Activated CD8-positive, alpha-beta memory T cell treated with anti-CD3 and anti-CD28 coated beads, Interleukin-2, amount 50 U/mL, for 1 hour (primary cell): ENCODE data around the gene RNASE8.

Experiments
- DNase-seq: peaks from one replicate; pipeline ENCODE4 v3.0.0-alpha.2; 2020; ENCODE audit errors: extremely low read depth

RNASE8 gene

DNA sequence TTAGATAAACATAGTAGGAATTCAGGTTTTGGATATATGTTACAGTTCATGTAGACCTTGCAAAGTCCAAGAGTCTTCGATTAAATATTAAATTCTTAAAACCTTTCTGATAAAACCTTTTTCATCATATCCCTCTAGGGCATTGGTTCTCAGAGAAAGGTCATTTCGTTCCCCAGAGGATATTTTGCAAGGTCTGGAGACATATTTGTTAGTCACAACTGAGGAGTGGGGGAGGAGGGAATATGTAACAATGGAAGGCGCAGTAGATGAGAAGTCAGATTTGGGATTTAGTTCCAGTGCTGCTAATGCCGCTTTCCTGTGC, 48.5 kb downstream of the RNASE8 start:
- DNase-seq: no peak

DNA sequence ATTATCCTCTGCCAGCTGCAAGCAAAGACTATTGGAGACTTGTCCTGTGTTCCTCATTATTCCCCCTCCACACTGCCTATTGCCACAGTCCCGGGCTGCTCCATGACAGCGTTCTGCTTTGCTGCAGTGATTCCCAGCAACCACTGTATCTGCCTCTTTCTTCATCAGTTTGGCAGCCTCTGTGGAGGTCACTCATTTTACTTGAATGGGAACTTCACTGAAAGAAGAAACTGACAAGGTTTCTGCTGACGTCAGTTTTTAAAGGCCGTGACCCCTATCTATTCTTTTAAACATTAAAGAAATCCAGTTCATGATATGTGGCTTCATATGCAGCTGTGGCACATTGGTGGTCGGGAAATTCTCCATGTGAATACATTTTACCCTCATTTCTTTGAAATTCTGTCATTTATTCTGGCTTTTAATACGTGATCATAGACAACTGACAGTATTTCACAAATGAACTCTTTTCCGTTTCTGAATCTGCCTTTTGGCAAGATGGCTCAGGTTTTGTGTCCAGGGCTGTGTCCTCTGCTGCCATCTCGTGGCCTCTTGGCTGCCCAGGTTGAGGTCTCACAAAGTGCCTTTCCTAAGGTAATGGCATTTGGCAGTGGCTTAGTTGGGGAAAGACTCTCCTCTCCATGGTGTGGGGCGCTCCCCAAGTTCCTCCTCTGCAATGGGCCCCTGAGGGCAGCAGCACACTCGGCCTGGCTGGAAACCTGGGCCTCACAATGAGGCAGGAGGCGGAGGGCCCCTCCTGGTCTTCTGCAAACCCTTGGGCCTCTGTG, 49.1 kb downstream of the RNASE8 start:
- no peak for DNase-seq

DNA sequence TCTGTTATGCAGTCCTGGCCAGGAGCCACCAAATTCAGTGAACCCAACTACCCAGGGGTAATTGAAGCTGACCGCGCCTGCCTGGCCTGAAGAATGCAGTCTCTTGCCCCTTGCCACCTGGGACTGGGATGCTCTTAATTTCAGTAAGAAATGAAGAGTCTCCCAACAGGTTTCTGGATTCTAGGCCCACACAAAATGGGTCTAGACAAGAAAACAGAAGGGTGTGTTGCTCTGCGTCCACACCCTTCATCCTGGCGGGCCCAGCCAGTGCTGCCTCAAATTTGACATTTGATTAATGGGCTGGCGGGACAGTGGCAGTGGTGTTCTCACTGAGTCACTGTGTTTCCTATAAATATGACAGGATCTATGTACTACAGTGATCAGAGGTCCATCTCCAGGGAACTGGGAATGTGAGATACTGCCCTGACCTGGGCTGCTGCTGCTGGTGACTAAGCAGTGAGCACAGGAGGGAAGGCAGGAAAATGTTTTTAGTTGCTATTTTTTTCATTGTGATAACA, 49.7 kb downstream of the RNASE8 start:
- no peak for DNase-seq
